GM12874 (cell line): ENCODE results near the gene BARHL1.

Experiments used
- CTCF ChIP-seq: IDR thresholded peaks from 2 replicates; pipeline ENCODE4 v1.5.1; 2011; ENCODE audit warnings: low read depth, mild to moderate bottlenecking, control low read depth, low read length, moderate library complexity; ENCODE audit not compliant: insufficient read depth

The BARHL1 gene

DNA sequence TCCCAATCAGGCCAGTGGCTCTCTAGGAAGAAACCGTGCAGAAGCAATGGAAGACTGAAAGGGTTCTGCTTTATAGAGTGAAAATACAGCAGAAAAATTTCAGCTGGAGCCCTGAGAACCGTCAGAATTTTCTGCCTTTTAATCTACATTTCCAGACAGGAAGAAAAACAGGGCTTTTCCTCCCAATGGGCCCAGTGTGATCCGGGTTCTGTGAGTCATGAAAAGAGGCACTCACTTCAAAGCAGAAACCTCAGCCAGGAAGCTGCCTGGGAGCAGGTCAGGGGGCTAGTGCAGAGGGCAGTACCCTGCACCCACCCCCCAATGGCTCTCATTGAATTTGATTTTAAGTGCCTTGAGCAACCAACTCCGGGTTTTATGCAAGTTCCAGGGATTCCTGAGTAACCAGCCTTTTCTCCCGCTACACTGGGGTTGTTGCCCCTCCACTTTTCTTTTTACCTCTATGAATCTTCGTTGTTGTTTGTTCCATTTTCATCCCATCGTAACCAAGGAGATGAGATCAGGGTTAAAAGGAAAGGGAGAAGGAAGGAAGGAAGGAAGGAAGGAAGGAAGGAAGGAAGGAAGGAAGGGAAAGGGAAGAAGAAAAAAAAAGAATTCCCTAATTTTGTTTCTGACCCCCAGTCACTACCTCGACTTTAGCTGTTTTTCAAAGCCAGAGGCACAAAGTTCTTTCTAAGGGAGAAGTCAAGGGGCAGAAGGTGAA lies 1.3 kb downstream of the BARHL1 start:
- no peak for TF ChIP-seq CTCF

DNA sequence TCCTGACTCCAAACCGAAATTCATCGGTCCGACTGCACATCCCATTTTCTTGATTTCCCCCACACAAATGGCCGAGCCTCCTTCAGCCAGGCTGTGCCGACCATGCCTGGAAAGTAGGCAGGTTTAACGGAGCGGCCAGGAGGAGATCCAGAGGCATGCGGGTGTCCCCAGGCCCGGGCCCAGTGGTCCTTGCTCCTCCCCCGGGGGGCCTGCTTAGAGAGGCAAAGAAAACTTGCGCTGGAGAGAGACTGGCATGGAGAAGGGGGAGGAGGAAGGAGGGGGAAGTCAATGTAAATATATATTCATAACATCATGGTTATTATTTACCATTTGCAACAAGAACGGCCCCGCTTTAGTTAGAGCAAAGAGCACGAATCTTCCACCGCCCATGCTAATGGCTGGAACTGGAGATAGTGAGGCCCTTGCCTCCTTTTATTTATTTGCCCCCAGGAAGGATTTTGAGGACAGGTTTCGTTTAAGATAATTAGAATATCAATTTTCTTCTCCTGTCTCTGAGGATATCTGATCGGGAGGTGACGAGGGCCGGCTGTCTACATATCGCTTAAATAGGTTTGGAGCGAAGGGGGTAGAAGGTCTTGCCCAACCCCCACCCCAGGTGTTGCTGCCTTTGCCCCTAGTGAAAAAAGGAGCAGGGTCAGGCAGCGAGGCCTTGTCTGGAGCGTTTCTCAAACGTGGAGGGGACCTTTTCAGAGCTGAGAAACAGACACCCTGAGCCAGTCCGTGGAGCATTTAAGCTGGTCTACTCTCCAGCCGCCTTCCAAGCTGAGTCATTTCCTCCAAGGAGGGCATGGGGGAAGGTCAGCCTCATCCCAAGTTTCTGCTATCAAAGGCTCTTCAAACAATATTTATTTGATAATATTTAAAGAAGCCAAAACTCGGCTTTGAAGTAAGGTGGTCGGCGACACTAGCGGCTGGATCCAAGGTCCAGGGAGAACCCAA lies 2.5 kb downstream of the BARHL1 start:
- TF ChIP-seq CTCF = no peak

GRCh38 chr9:132585954-132586829 lies 3.8 kb downstream of the BARHL1 start:
- no peak for TF ChIP-seq CTCF

GRCh38 chr9:132586830-132587591 lies 4.6 kb downstream of the BARHL1 start:
- TF ChIP-seq CTCF = no peak

DNA sequence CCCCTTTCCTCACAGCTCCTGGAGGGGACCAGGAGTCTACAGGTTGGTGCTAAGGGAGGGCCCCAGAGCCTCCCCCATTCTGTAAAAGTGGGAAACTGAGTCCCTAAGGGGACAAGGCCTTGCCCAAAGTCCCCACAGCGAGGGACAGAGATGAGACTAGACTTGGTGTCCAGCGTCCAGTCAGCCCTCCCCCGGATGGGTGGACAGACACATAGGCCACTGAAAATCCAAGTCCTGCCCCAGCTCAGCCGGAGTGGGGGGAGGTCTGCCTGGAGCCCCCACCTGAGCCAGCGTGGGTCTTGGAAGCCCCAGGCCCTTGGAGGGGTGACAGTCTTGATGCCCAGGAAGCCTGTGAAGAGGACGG lies 5.2 kb downstream of the BARHL1 start:
- no peak for TF ChIP-seq CTCF

GRCh38 chr9:132588098-132588497 lies 5.7 kb downstream of the BARHL1 start:
- no peak for TF ChIP-seq CTCF
